T follicular helper cell (primary cell): ENCODE measurements around the gene DNAJB6.

ENCODE experiments used
- DNase-seq: peaks from one replicate; pipeline ENCODE4 v3.0.0-alpha.2; 2020; ENCODE audit warnings: low read depth

DNAJB6 gene

GRCh38 chr7:157368955-157369354, 32.2 kb downstream of the DNAJB6 start:
- DNase-seq = no peak

DNA sequence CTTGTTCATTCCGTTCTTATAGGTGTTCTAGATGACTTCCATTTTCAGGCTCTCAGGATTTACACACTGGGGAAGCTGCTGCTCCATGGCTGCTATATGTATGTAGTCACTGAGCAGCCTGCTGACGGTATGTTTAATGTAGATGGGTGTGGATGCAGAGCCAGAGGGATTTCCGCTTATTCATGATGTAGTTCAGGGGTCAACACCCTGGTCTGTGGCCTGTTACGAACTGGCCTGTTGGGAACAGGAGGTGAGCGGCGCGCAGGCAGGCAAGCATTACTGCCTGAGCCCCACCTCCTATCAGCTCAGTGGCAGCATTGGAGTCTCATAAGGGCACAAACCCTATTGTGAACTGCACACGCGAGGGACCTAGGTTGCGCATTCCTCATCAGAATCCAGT, 33.9 kb downstream of the DNAJB6 start:
- DNase-seq = no peak

DNA sequence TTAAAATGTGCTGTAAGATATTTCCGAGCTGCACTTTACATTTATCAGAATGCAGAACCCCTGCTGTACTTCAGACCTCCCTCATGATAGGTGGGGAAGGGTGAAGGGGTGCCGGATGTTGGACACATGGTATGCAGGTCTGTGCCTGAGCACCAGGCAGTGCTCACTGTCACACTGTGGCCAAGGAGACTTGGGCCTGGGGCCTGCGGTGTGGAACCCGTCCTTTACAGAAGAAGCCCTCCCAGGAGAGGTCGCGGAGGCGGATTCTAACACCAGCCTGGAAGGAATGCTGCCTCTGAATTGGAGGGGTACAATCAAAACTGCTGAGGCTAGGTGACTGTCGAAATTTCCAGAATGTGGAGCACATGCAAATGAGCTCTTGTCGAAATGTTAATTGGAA, 34.5 kb downstream of the DNAJB6 start:
- no peak for DNase-seq

DNA sequence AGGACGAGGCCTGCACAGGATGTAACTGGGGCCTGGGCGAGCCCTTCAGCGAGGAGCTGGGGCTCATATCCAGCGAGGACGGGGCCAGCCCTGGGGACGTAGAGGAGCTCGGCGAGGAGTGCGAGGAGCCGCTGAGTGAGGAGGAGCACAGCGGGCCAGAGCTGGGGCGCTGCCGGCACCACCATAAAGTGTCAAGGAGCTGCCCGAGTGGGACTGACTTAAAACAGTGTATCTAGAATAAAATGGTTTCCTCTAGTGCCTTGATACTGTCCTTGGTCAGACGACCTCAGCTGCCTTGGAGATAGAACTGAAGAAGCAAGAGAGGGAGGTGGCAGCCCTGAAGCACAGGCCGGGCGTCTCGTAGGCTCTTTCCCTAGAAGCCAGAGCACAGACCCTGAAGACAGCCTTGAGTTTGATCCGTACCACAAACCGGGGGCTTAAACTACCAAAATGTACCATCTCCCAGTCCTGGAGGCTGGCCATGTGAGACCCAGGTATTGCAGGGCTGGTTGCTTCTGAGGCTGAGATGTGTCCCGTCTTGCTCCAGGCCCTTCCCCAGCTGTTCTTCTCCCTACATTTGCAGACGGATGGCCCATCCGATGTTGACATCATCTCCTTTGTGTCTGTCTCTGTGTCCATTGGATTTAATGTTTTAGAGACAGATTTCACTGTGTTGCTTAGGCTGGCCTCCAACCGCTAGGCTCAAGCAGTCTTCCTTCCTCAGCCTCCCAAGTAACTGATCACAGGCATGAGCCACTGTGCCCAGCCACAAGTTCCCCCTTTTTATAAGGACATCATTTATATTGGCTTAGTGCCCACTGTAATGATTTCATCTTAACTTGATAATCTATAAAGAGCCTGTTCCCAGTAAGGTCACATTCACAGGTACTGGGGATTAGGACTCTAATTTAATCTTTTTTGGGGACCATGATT, 35.8 kb downstream of the DNAJB6 start:
- DNase-seq = no peak

GRCh38 chr7:157373493-157373892, 36.7 kb downstream of the DNAJB6 start:
- DNase-seq = no peak

GRCh38 chr7:157375410-157375809, 38.6 kb downstream of the DNAJB6 start:
- DNase-seq = no peak

- no peak for DNase-seq
Observed at GRCh38 chr7:157377436-157378124, 40.8 kb downstream of the DNAJB6 start.

GRCh38 chr7:157378390-157378789, 41.6 kb downstream of the DNAJB6 start:
- no peak for DNase-seq

GRCh38 chr7:157379493-157379892, 42.7 kb downstream of the DNAJB6 start:
- DNase-seq = no peak

DNA sequence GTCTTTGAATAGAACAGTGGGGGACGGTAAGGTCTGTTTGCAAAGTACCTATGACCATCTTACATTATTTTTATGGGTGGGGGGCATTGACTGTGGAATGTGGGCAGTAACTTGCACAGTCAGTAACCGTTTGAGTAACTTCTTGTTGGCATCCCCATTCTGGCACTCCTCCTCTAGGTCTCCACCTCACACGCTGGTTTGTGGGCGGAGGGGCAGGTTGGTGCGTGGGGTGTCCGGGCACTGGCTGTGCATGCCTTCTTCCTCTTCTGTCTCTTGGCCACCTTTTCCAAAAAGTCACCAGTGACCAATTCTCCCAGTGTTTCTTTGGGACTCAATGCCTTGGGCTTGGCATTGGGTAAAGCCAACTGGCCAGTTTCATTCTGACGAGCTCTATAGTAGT, 43.6 kb downstream of the DNAJB6 start:
- no peak for DNase-seq

DNA sequence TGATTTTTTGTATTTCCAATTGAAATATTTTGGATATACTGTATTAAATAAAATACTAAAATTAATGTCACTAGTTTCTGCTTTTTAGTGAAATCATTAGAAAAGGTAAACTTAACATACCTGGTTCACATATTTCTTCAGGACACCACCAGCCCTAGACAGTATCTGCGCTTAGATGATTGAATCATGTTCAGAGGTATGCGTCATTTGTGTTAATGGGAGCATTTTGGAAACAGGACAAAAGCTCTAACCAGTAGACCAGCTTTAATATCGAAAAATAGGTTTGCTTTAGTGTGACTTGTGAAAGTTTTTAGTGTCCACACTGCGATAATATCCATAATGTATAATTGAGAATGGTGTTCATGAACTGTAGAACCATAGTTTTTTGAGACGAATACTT, 47.1 kb downstream of the DNAJB6 start:
- no peak for DNase-seq

DNA sequence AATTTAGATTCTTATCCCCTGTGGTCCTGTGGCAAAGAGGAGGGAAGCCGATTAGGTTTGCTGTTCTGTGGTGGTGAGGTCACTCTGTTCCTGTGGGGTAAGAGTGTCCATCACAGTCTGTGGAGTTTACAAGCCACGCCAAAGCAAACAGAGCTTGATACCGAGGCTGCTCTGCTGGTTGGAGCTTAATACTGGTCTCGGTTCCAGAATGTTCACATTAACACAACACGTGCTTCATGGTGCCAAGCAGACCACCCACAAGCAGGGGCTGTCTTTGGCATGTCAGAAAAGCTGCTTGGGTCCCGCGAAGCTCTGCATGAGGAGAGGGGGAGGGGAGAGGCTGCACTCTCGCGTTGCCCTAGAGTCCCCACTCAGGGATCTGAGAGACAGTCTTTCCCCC, 47.5 kb downstream of the DNAJB6 start:
- no peak for DNase-seq

GRCh38 chr7:157386979-157387800, 50.4 kb downstream of the DNAJB6 start:
- DNase-seq = peak; percentile 83

DNA sequence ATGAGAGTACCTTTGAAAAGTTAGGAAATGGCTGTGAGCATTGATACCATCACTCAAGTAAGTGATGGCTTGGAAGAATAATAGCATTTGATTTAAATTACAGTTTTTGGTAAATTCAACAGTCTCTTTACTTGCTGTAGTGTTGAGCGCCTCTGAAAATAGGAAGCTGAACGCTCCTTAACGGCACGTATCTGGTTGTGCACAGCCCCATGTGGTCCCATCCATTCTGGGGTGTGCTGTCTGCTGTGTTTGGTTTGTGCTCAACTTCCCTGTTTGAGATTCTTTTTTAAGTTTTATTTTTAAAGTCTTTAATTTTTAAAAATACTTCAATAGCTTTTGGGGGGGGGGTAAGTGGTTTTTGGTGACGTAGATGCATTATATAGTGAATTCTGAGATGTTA, 51.5 kb downstream of the DNAJB6 start:
- DNase-seq = no peak

- DNase-seq = no peak
Observed at GRCh38 chr7:157389951-157390730, 53.3 kb downstream of the DNAJB6 start.

- no peak for DNase-seq
Observed at GRCh38 chr7:157391036-157391710, 54.4 kb downstream of the DNAJB6 start.

- DNase-seq = no peak
Observed at GRCh38 chr7:157392256-157393037, 55.6 kb downstream of the DNAJB6 start.

DNA sequence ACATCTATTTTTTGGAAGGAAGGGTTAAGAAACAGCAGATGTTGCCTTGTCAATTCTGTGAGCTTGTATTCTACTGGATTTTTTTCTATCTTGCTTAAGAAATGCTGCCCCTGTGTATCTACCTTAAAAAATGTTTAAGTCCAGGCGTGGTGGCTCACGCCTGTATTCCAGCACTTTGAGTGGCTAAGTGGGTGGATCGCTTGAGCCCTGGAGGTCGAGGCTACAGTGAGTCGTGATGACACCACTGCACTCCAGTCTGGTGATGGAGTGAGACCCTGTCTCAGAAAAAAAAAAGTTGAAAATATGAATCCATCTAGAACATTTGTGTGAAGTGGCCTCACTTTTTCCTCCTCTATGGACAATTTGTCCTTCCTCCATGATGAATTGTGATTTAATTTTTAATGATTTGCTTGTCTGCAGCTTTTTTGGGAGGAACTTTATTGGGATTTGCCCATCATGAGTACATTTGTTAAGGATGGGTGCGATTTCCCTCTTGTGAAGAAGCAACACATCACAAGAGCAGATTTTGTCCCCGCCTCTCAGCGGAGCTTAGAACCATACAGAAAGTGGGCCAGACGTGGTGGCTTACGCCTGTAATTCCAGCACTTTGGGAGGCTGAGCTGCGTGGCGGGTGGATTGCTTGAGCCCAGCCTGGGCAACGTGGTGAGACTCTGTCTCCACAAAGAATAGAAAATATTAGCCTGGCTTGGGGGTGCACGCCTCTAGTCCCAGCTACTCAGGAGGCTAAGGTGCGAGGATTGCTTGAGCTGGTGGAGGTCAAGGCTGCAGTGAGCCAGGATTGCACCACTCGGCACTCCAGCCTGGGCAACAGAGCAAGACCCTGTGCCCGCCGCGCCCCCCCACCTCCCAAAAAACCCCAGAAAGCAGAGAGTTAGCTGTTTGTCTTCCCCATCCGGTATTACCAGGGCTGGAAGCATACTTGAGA, 57.7 kb downstream of the DNAJB6 start:
- DNase-seq = no peak

DNA sequence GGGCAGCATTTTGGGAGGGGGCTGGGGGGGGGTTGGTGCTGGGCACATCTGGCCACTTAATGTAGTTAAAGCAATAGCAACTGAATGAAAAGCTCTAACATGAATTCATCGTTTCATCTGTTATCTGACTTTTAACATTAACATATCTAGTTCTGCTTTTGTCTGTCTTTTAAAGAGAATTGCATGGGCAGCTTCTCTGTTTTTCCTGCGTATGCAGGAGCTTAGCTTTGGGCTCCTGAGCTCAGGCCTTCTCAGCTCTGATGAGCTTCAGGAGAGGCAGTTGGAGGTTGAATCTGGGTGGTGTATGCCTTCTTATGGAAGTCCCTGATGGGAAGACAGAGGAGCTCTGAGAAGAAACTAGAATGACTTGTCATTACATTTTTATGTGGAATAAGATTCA, 58.4 kb downstream of the DNAJB6 start:
- DNase-seq = no peak
